HUDEP-2 (cell line): Measurements from ENCODE around the gene CCDC78.

Source experiments
- DNase-seq, 76 experiments: peaks; one replicate each; lab custom pipeline; 2025; ENCODE audit not compliant: unreplicated experiment in 76 of 76; lab: John Stamatoyannopoulos, UW

CCDC78 gene

GRCh38 chr16:682493-683395 is 43.5 kb downstream of the CCDC78 start:
- peak in 1 of 76 experiments; percentile 16 for DNase-seq

- DNase-seq, result peak in 15 of 76 experiments; percentile 6 to 66 (median 37)
Measured at GRCh38 chr16:681746-682427, 44.4 kb downstream of the CCDC78 start.

GRCh38 chr16:680967-681745 is 45.1 kb downstream of the CCDC78 start:
- DNase-seq, result peak in 67 of 76 experiments; percentile 19 to 79 (median 59)

GRCh38 chr16:680625-680945 is 45.7 kb downstream of the CCDC78 start:
- no peak for DNase-seq

GRCh38 chr16:679814-680624 is 46.2 kb downstream of the CCDC78 start, which contains the start of gene STUB1:
Gene STUB1, plus strand, starts transcription at chr16:680410. Its CDS starts 116 bp downstream, at chr16:680526.
- DNase-seq, result peak in 72 of 76 experiments; percentile 19 to 97 (median 86)

GRCh38 chr16:678858-679813 is 47.1 kb downstream of the CCDC78 start:
- peak in 69 of 76 experiments; percentile 10 to 80 (median 63) for DNase-seq

- DNase-seq, result no peak
Measured at GRCh38 chr16:678209-678857, 47.9 kb downstream of the CCDC78 start.

- DNase-seq, result no peak
Measured at GRCh38 chr16:677316-678190, 48.7 kb downstream of the CCDC78 start.

- DNase-seq, result no peak
Measured at GRCh38 chr16:676913-677312, 49.3 kb downstream of the CCDC78 start.

- no peak for DNase-seq
Measured at GRCh38 chr16:676565-676902, 49.7 kb downstream of the CCDC78 start.

- no peak for DNase-seq
Measured at GRCh38 chr16:675884-676564, 50.2 kb downstream of the CCDC78 start.

GRCh38 chr16:674968-675883 is 51.0 kb downstream of the CCDC78 start, which contains the start of gene RHBDL1:
Gene RHBDL1, plus strand, starts transcription at chr16:675671. Its CDS starts 120 bp downstream, at chr16:675791.
- peak in 8 of 76 experiments; percentile 10 to 43 (median 24) for DNase-seq

GRCh38 chr16:674214-674881 is 51.9 kb downstream of the CCDC78 start:
- no peak for DNase-seq

- DNase-seq, result no peak
Measured at GRCh38 chr16:673399-673991, 52.7 kb downstream of the CCDC78 start.

GRCh38 chr16:672851-673250 is 53.4 kb downstream of the CCDC78 start:
- no peak for DNase-seq
